Thyroid gland (tissue), 4 donors: ENCODE measurements around the gene METTL25.

Experiments used
- CTCF ChIP-seq, 6 experiments: fragments of 200-600 bp in 3 of 6; fragments of 450-650 bp in 3 of 6; sonication (generic) in 3 of 6; IDR thresholded peaks; one replicate each; pipeline ENCODE4 v1.5.1; 2016 to 2019; ENCODE audit warnings: antibody characterized with exemption in 6 of 6, mild to moderate bottlenecking in 2 of 6, inconsistent platforms in 1 of 6, moderate library complexity in 1 of 6
- POLR2A ChIP-seq, 2 donors: fragments of 450-650 bp; IDR thresholded peaks; one replicate each; pipeline ENCODE4 v1.6.1; 2017; ENCODE audit warnings: antibody characterized with exemption in 2 of 2, mild to moderate bottlenecking in 2 of 2, moderate library complexity in 1 of 2

DNA sequence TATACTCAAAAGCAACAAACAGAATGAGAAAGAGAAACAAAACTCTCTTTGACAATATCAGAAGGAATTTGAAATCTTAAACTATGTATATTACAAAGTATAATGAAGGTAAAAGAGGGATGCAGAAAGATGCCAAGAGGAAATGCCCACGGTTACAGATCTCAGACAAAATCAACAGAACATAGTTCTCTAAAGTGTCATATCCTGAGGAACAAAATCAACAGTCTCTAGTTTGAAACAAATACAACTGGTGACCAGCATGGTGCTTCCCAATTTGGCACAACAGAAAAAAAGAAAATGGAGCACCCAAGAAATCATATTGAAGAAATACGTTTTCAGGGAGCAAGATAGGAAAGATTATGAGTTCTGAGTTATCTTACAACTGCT, 116.5 kb downstream of the METTL25 start:
- TF ChIP-seq CTCF (IDR thresholded peaks at IDR 0.05) (no peak), POLR2A (IDR thresholded peaks at IDR 0.05) (no peak)
